Stimulated activated memory B cell treated with anti-CD40 and anti-IgM and Interleukin-4, amounts not matched to agents 10 μg/mL and 1 μg/mL and 100 μg/mL, for 72 hours (primary cell): ENCODE results near the gene UBXN6.
A peak's percentile ranks its signal among the peaks of the same experiment; 100 is the strongest.

Experiments
- ATAC-seq: fragments of 150-1000 bp; cut with Tn5 transposase; 2 replicates; pipeline ENCODE4 v1.10.0; 2021
- H3K27ac Mint-ChIP-seq: one replicate; pipeline ENCODE4 v1.8.0; 2022; ENCODE audit warnings: mild to moderate bottlenecking, mixed read lengths
- H3K27me3 Mint-ChIP-seq: one replicate; pipeline ENCODE4 v1.8.0; 2022; ENCODE audit warnings: mixed read lengths
- H3K36me3 Mint-ChIP-seq: one replicate; pipeline ENCODE4 v1.8.0; 2022; ENCODE audit warnings: mixed read lengths
- H3K4me1 Mint-ChIP-seq: one replicate; pipeline ENCODE4 v1.8.0; 2022; ENCODE audit warnings: mixed read lengths
- H3K4me3 Mint-ChIP-seq: one replicate; pipeline ENCODE4 v1.8.0; 2022; ENCODE audit warnings: mild to moderate bottlenecking, moderate library complexity, mixed read lengths
- H3K9me3 Mint-ChIP-seq: one replicate; pipeline ENCODE4 v1.8.0; 2022; ENCODE audit warnings: mixed read lengths

Gene UBXN6

GRCh38 chr19:4441994-4442818 is 15.4 kb downstream of the UBXN6 start:
- Mint-ChIP-seq H3K4me1 (peaks cover 19% of the 10 kb centered on the region), H3K4me3 (peak overlapping the region; percentile 76), H3K36me3 (peaks cover 18% of the 10 kb centered on the region), H3K9me3 (no peaks in the 10 kb centered on the region), H3K27me3 (no peaks in the 10 kb centered on the region), H3K27ac (peak overlapping the region; percentile 84)
- ATAC-seq: peak; percentile 69

DNA sequence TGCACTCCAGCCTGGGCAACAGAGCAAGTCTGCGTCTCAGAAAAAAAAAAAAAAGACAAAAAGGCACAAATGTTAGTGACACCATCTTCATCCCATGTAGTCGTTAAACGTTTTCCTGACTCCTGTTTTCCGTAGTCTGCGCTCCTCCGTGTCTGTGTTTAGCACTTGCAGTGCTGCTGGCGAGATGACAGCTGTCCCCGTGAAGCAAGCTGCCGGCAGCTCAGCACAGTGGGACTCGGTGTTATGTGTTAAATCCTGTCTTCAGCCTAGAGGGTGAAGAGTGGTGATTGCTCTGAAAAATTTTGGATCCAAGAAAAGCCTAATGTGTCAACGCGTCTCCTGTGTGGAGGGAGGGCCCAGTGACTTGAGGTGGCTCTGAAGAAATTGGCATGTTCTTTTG is 18.4 kb downstream of the UBXN6 start:
- no peak overlapping the region for H3K27ac Mint-ChIP-seq

GRCh38 chr19:4437103-4437502 is 20.5 kb downstream of the UBXN6 start:
- H3K4me3 Mint-ChIP-seq: no peak overlapping the region
- peaks cover 21% of the 10 kb centered on the region for H3K4me1 Mint-ChIP-seq
- no peaks in the 10 kb centered on the region for H3K9me3 Mint-ChIP-seq
- no peaks in the 10 kb centered on the region for H3K27me3 Mint-ChIP-seq
- no peak for ATAC-seq
- H3K36me3 Mint-ChIP-seq: peaks cover 27% of the 10 kb centered on the region
- no peak overlapping the region for H3K27ac Mint-ChIP-seq

More for the DNA sequence above, 18.4 kb downstream of the UBXN6 start:
- Mint-ChIP-seq H3K27me3 (no peaks in the 10 kb centered on the region), H3K4me1 (peaks cover 25% of the 10 kb centered on the region), H3K9me3 (no peaks in the 10 kb centered on the region), H3K4me3 (no peak overlapping the region), H3K36me3 (peaks cover 21% of the 10 kb centered on the region)
- ATAC-seq: no peak

DNA sequence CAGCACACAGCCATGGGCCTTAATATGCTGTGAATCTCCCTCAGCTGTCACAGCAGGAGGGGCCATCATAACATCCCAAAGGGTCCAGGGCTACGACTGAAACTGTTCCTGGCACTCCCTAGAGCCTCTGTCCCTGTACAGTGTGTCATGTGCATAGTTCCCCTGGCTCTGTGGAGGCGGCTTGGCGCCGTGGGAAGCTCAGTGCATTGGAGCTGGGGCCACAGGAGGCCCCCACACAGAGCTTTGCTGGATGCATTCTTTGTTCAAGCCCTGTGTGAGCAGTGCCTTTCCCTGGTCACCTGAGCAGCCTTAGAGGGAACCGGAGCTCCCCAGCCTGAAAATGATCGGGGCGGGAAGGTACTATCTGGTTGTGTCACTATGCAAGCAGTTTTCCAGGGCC is 21.4 kb downstream of the UBXN6 start:
- H3K36me3 Mint-ChIP-seq: peaks cover 27% of the 10 kb centered on the region
- no peaks in the 10 kb centered on the region for H3K27me3 Mint-ChIP-seq
- peaks cover 26% of the 10 kb centered on the region for H3K4me1 Mint-ChIP-seq
- H3K27ac Mint-ChIP-seq: no peak overlapping the region
- H3K9me3 Mint-ChIP-seq: no peaks in the 10 kb centered on the region
- no peak for ATAC-seq
- H3K4me3 Mint-ChIP-seq: no peak overlapping the region

DNA sequence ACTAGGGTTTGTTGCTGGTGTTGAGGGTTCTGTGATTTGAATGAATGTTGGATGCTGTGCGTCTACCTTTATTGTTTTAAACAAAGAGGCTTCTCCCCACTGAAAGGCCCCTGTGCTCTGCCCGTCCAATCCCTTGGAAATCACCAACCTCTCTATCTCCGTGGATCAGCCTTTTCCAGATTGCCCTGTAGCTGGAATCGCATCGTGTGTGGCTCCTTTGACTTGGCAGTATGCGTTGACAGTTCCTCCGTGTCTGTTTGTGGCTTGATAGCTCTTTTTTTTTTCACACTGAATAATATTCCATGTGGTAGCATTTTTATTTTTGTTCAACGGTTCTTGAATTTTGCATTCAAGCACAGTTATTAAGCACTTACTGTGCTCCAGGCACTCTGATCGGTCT is 23.2 kb downstream of the UBXN6 start:
- H3K36me3 Mint-ChIP-seq: peaks cover 28% of the 10 kb centered on the region
- H3K4me1 Mint-ChIP-seq: peaks cover 41% of the 10 kb centered on the region
- no peak overlapping the region for H3K27ac Mint-ChIP-seq
- no peak for ATAC-seq
- no peaks in the 10 kb centered on the region for H3K27me3 Mint-ChIP-seq
- no peaks in the 10 kb centered on the region for H3K9me3 Mint-ChIP-seq
- no peak overlapping the region for H3K4me3 Mint-ChIP-seq

DNA sequence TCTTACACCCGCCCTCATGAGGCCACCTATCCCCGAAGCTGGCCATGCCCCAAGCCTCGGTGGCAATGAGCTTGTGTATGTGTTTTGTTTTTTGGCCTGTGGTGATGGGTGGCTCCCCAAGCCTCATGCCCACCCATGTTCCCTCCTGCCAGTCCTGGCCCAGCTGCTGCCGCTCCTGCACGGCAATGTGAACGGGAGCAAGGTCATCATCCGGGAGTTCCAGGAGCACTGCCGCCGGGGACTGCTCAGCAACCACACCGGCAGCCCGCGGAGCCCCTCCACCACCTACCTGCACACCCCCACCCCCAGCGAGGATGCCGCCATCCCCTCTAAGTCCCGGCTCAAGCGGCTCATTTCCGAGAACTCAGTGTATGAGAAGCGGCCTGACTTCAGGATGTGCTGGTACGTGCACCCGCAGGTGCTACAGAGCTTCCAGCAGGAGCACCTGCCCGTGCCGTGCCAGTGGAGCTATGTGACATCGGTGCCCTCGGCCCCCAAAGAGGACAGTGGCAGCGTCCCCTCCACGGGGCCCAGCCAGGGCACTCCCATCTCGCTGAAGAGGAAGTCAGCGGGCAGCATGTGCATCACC is 24.6 kb downstream of the UBXN6 start:
- Mint-ChIP-seq H3K4me1 (peaks cover 41% of the 10 kb centered on the region), H3K4me3 (no peak overlapping the region), H3K9me3 (no peaks in the 10 kb centered on the region), H3K27ac (peak overlapping the region; percentile 84), H3K27me3 (no peaks in the 10 kb centered on the region), H3K36me3 (peaks cover 36% of the 10 kb centered on the region)
- no peak for ATAC-seq

GRCh38 chr19:4431808-4432674 is 25.6 kb downstream of the UBXN6 start:
- H3K36me3 Mint-ChIP-seq: peaks cover 36% of the 10 kb centered on the region
- peak; percentile 84 for ATAC-seq
- H3K4me3 Mint-ChIP-seq: peak overlapping the region; percentile 65

DNA sequence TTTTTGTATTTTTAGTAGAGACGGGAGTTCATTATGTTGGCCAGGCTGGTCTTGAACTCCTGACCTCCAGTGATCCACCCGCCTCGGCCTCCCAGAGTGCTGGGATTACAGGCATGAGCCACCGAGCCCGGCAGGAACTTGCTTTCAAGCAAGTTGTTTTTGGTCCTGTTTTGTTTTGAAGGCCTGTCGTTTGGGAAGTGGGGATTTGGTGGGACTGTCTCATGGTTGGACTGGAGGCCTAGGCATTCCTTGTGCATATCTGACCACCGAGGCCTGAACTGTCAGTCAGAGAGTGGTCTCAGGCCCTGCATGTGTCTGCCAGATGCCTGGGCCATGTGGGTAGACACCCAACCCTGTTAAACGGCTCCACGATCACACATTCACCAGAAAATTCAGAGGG is 26.3 kb downstream of the UBXN6 start:
- H3K9me3 Mint-ChIP-seq: no peaks in the 10 kb centered on the region
- no peaks in the 10 kb centered on the region for H3K27me3 Mint-ChIP-seq
- H3K4me1 Mint-ChIP-seq: peaks cover 41% of the 10 kb centered on the region
- ATAC-seq: peak; percentile 51
- H3K36me3 Mint-ChIP-seq: peaks cover 36% of the 10 kb centered on the region
- H3K27ac Mint-ChIP-seq: peak overlapping the region; percentile 84
- peak overlapping the region; percentile 28 for H3K4me3 Mint-ChIP-seq

More at GRCh38 chr19:4431808-4432674, 25.6 kb downstream of the UBXN6 start:
- H3K4me1 Mint-ChIP-seq: peaks cover 41% of the 10 kb centered on the region
- no peaks in the 10 kb centered on the region for H3K9me3 Mint-ChIP-seq
- H3K27ac Mint-ChIP-seq: peak overlapping the region; percentile 84
- H3K27me3 Mint-ChIP-seq: no peaks in the 10 kb centered on the region

DNA sequence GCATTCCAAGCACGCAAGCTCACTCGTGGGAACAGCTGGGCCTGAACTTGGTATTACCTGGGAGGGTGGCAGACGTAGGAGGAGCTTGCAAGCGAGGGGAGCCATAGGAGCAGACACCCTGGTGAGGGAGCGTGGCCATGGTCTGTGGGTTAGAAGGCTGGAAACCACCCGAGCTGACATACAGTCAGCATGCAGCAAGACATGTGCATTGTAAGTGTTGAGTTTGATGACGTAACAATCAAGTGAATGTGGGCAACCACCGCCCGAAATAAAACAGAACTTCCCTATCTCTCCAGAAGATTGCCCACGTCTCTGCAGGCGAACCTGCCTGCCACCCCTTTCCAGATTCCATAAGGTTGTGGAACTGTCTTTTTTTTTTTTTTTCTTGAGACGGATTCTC is 26.8 kb downstream of the UBXN6 start:
- Mint-ChIP-seq H3K4me1 (peaks cover 41% of the 10 kb centered on the region), H3K4me3 (peak overlapping the region; percentile 28), H3K9me3 (no peaks in the 10 kb centered on the region), H3K27ac (peak overlapping the region; percentile 84), H3K36me3 (peaks cover 40% of the 10 kb centered on the region), H3K27me3 (no peaks in the 10 kb centered on the region)
- ATAC-seq: peak; percentile 70

- Mint-ChIP-seq H3K9me3 (no peaks in the 10 kb centered on the region), H3K4me3 (no peak overlapping the region), H3K27ac (peak overlapping the region; percentile 84), H3K36me3 (peaks cover 42% of the 10 kb centered on the region), H3K4me1 (peaks cover 38% of the 10 kb centered on the region), H3K27me3 (no peaks in the 10 kb centered on the region)
- ATAC-seq: no peak
Observed at GRCh38 chr19:4429771-4430171, 27.8 kb downstream of the UBXN6 start.

GRCh38 chr19:4429256-4429655 is 28.3 kb downstream of the UBXN6 start:
- Mint-ChIP-seq H3K4me1 (peaks cover 35% of the 10 kb centered on the region), H3K27ac (peak overlapping the region; percentile 2), H3K36me3 (peaks cover 37% of the 10 kb centered on the region), H3K27me3 (no peaks in the 10 kb centered on the region), H3K9me3 (no peaks in the 10 kb centered on the region), H3K4me3 (no peak overlapping the region)
- ATAC-seq: no peak

DNA sequence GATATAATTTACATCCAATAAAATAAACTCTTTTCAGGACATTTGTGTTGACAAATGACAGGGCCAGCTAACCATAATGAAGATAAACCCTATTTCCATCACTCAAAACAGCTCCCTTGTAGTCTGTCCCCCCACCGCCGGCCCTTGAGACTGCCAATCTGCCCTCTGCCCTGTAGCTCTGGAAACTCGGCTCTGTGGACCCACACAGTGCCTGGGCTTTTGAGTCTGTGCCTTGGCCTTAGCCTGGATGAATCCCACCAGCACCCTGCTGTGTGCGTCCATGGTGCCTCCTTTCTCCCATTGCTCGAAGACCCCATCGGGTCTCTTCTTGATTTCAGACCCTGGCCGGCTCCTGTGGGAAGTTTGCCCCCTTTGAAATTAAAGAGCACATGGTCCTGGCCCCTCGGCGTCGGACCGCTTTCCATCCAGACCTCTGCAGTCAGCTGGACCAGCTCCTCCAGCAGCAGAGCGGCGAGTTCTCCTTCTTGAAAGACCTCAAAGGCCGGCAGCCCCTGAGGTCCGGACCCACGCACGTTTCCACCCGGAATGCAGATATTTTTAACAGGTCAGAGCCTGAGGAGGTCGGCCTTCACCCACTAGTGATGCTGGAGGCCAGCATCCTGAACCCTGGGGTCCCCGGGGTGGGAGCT is 29.1 kb downstream of the UBXN6 start:
- Mint-ChIP-seq H3K4me3 (no peak overlapping the region), H3K4me1 (peaks cover 35% of the 10 kb centered on the region), H3K27me3 (no peaks in the 10 kb centered on the region), H3K36me3 (peaks cover 36% of the 10 kb centered on the region), H3K9me3 (no peaks in the 10 kb centered on the region), H3K27ac (peak overlapping the region; percentile 2)
- ATAC-seq: no peak

GRCh38 chr19:4425537-4425936 is 32.1 kb downstream of the UBXN6 start:
- Mint-ChIP-seq H3K36me3 (peaks cover 44% of the 10 kb centered on the region), H3K4me3 (no peak overlapping the region), H3K4me1 (peaks cover 8% of the 10 kb centered on the region), H3K27me3 (no peaks in the 10 kb centered on the region), H3K9me3 (no peaks in the 10 kb centered on the region), H3K27ac (peak overlapping the region; percentile 17)
- ATAC-seq: no peak

- no peak for ATAC-seq
- Mint-ChIP-seq H3K4me3 (no peak overlapping the region), H3K27me3 (no peaks in the 10 kb centered on the region), H3K9me3 (no peaks in the 10 kb centered on the region), H3K4me1 (no peaks in the 10 kb centered on the region), H3K36me3 (peaks cover 26% of the 10 kb centered on the region), H3K27ac (no peak overlapping the region)
Observed at GRCh38 chr19:4423416-4424126, 34.0 kb downstream of the UBXN6 start.
